ENCODE data around the gene HDAC11. TPM values are rescaled to one million over a fixed set of nuclear protein-coding genes. Genes with fewer than 3 reads are reported as not detected.
A peak's percentile ranks its signal among the peaks of the same experiment; 100 is the strongest.

Gene HDAC11
- total RNA-seq, 1 experiment from 2014 or later = 11.8 TPM

DNA sequence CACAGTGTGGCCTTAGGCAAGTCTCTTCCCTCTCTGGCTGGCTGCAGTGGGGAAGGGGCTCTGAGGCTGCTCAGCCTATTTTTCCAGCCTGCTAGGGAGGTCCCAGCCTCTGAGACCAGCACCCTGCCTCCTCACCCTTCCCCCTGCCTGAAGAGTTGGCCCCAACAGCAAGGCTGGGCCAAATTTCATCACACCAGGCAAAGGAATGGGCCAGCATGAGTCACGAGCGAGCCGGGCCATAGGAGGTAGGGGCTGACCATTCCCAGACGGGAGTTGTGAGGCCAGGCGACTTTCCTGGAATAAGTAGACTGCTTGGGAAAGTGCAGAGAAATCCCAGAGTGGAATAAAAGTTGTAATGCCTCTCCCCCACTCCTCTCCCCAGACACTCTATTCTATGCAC, 63.1 kb downstream of the HDAC11 start:
- Mint-ChIP-seq H3K27ac (ENCODE audit: unreplicated experiment) (no peak overlapping the region), H3K9me3 (ENCODE audit: low read depth, unreplicated experiment) (peaks cover 4% of the 10 kb centered on the region), H3K27me3 (ENCODE audit: unreplicated experiment) (no peaks in the 10 kb centered on the region), H3K4me3 (ENCODE audit: low read depth, unreplicated experiment) (no peak overlapping the region), H3K36me3 (ENCODE audit: insufficient read depth, unreplicated experiment) (peaks cover 7% of the 10 kb centered on the region), H3K4me1 (ENCODE audit: low read depth, unreplicated experiment) (peaks cover 13% of the 10 kb centered on the region)
- BruUV-seq (replicated peaks) = no TSS peak
- intact Hi-C loops (cut with micrococcal nuclease; ENCODE audit: unreplicated experiment) = no loop called here
- CTCF ChIA-PET = no interaction called here
- DNase-seq = peak; percentile 18
- TF ChIP-seq, protein P1, sequence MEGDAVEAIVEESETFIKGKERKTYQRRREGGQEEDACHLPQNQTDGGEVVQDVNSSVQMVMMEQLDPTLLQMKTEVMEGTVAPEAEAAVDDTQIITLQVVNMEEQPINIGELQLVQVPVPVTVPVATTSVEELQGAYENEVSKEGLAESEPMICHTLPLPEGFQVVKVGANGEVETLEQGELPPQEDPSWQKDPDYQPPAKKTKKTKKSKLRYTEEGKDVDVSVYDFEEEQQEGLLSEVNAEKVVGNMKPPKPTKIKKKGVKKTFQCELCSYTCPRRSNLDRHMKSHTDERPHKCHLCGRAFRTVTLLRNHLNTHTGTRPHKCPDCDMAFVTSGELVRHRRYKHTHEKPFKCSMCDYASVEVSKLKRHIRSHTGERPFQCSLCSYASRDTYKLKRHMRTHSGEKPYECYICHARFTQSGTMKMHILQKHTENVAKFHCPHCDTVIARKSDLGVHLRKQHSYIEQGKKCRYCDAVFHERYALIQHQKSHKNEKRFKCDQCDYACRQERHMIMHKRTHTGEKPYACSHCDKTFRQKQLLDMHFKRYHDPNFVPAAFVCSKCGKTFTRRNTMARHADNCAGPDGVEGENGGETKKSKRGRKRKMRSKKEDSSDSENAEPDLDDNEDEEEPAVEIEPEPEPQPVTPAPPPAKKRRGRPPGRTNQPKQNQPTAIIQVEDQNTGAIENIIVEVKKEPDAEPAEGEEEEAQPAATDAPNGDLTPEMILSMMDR (IDR thresholded peaks at IDR 0.05; ENCODE audit: unreplicated experiment) = no peak

DNA sequence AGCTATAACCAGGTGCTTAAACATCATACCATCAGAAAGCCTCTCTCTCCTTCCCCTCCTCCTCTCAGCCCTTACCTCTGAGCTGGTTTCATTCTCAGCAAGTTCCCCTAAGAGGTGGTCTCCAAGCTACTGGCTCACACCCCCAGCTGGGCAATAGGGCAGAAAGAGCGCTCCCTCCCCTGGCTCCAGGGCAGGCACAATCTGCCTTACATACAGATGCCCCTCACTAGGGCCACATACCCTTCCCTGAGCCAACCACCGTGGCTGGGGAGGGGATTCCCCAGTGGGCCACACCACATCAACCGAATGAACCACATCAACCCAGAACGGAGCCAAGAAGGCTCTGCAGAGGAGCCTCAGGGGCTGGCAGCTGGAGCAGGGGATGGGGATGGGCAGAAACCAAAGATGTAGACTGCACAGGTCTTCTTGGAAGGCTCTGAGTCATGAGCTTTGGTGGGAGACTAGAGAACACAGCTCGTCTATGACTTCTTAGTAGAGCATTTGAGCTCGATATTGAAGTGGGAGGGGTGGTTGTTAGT, 64.3 kb downstream of the HDAC11 start:
- H3K4me1 Mint-ChIP-seq (ENCODE audit: low read depth, unreplicated experiment) = peaks cover 2% of the 10 kb centered on the region
- BruUV-seq (replicated peaks) = no TSS peak
- no peak for DNase-seq
- no peak overlapping the region for H3K27ac Mint-ChIP-seq (ENCODE audit: unreplicated experiment)
- TF ChIP-seq, protein P1 (IDR thresholded peaks at IDR 0.05; ENCODE audit: unreplicated experiment) = no peak
- intact Hi-C loops (cut with micrococcal nuclease; ENCODE audit: unreplicated experiment) = no loop called here
- H3K36me3 Mint-ChIP-seq (ENCODE audit: insufficient read depth, unreplicated experiment) = no peaks in the 10 kb centered on the region
- CTCF ChIA-PET = no interaction called here
- no peaks in the 10 kb centered on the region for H3K27me3 Mint-ChIP-seq (ENCODE audit: unreplicated experiment)
- H3K9me3 Mint-ChIP-seq (ENCODE audit: low read depth, unreplicated experiment) = peaks cover 4% of the 10 kb centered on the region
- H3K4me3 Mint-ChIP-seq (ENCODE audit: low read depth, unreplicated experiment) = no peak overlapping the region

DNA sequence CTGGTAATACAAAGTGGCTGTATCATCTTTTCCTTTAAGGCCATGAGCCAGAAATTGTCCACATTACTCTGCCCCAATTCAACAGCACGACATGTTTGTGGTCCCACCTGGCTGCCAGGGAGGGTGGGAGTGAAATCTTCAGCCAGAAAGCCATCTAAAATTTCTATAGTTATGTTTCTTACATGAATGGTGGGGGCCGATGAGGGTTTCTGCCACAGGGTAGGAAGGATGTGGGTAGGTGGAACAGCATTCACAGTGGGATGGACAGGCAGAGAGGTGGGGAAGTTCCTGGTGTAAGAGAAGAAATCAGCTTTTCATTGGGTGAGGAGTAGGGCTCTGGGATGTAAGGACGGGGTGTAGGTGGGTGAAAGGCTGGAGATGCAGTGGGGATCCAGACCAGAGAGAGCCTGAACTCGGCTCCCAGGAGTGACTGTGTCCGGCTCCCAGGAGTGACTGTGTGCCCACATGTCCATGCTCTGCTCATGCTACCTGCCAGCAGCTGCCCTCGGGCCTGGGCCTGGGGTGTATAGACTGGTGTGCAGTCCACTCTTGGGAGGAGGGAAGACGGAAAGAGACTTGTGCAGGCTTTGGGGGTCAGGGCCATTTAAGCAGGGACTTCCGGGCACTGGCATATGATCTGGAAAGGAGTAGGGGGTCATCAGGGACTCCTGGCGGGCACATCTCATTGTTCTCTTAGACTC, 65.0 kb downstream of the HDAC11 start:
- Mint-ChIP-seq H3K27me3 (ENCODE audit: unreplicated experiment) (peaks cover 5% of the 10 kb centered on the region), H3K9me3 (ENCODE audit: low read depth, unreplicated experiment) (peaks cover 4% of the 10 kb centered on the region), H3K27ac (ENCODE audit: unreplicated experiment) (no peak overlapping the region), H3K36me3 (ENCODE audit: insufficient read depth, unreplicated experiment) (no peaks in the 10 kb centered on the region), H3K4me1 (ENCODE audit: low read depth, unreplicated experiment) (no peaks in the 10 kb centered on the region), H3K4me3 (ENCODE audit: low read depth, unreplicated experiment) (no peak overlapping the region)
- CTCF ChIA-PET = no interaction called here
- BruUV-seq (replicated peaks) = no TSS peak
- intact Hi-C loops (cut with micrococcal nuclease; ENCODE audit: unreplicated experiment) = no loop called here
- TF ChIP-seq, protein P1 (IDR thresholded peaks at IDR 0.05; ENCODE audit: unreplicated experiment) = no peak
- no peak for DNase-seq

DNA sequence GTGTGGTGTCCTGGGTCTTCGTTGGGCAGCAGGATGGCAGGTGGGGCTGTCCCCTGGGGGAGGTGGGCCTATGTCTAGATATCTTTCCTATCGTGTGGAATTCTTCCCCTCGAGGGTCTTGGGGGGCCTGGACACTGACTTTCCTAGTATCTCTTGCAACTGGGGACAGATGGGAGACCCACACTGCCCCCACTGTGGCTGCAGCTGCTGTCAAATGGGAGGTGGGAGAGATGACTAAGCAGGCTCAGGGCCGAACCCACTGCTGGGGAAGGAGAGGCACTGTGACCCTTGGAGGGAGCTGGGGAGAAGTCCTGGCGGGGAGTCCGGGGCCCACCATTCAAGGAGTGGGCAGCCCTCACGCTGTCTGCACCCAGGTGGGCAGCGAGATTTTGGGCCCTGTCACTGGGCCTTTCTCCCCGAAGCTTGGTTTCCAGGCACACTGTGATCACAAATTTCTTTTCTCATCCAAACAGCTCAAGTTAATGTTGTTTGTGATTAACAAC, 65.9 kb downstream of the HDAC11 start:
- BruUV-seq (replicated peaks) = no TSS peak
- no peak overlapping the region for H3K4me3 Mint-ChIP-seq (ENCODE audit: low read depth, unreplicated experiment)
- no peak for DNase-seq
- H3K27ac Mint-ChIP-seq (ENCODE audit: unreplicated experiment) = no peak overlapping the region
- H3K36me3 Mint-ChIP-seq (ENCODE audit: insufficient read depth, unreplicated experiment) = no peaks in the 10 kb centered on the region
- H3K9me3 Mint-ChIP-seq (ENCODE audit: low read depth, unreplicated experiment) = peaks cover 2% of the 10 kb centered on the region
- TF ChIP-seq, protein P1 (IDR thresholded peaks at IDR 0.05; ENCODE audit: unreplicated experiment) = no peak
- no peaks in the 10 kb centered on the region for H3K4me1 Mint-ChIP-seq (ENCODE audit: low read depth, unreplicated experiment)
- peaks cover 7% of the 10 kb centered on the region for H3K27me3 Mint-ChIP-seq (ENCODE audit: unreplicated experiment)
- CTCF ChIA-PET = no interaction called here
- intact Hi-C loops (cut with micrococcal nuclease; ENCODE audit: unreplicated experiment) = no loop called here

All from Calu3 (cell line).